ENCODE data around the gene ATP8A2. TPM values are rescaled to one million over a fixed set of nuclear protein-coding genes. Genes with fewer than 3 reads are reported as not detected.

The ATP8A2 gene
- total RNA-seq, 1 donor from 2014 or later = 0.16 TPM

DNA sequence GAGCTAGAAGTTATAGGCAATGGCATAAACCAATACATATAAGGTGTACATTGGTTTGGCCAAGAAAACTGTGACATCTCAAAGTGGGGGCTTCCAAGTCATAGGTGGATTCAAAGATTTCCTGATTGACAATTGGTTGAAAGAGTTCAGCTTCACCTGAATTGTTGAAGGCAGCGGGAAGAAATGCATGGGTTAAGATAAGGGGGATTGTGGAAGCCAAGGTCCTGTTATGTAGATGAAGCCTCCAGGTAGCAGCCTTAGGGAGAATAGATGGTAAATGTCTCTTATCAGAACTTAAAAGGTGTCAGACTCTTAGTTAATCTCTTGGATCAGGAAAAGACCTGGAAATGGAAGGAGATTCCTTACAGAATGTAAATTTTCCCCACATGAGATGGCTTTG, 26.0 kb downstream of the ATP8A2 start:
- no peak for DNase-seq (ENCODE audit: low spot score)
- intact Hi-C loops (cut with micrococcal nuclease) = no loop called here
- H3K9me3 Mint-ChIP-seq = no peaks in the 10 kb centered on the region
- no peak overlapping the region for H3K4me3 Mint-ChIP-seq (ENCODE audit: low read depth)
- H3K27me3 Mint-ChIP-seq (ENCODE audit: low read depth) = peaks cover 11% of the 10 kb centered on the region
- H3K27ac Mint-ChIP-seq = no peak overlapping the region
- no peaks in the 10 kb centered on the region for H3K4me1 Mint-ChIP-seq (ENCODE audit: low read depth)
- H3K36me3 Mint-ChIP-seq (ENCODE audit: low read depth) = no peaks in the 10 kb centered on the region

GRCh38 chr13:25400925-25401324, 29.2 kb downstream of the ATP8A2 start:
- no peaks in the 10 kb centered on the region for H3K36me3 Mint-ChIP-seq (ENCODE audit: low read depth)
- H3K4me1 Mint-ChIP-seq (ENCODE audit: low read depth) = no peaks in the 10 kb centered on the region
- no peak overlapping the region for H3K27ac Mint-ChIP-seq
- H3K27me3 Mint-ChIP-seq (ENCODE audit: low read depth) = peaks cover 4% of the 10 kb centered on the region
- DNase-seq (ENCODE audit: low spot score) = no peak
- intact Hi-C loops (cut with micrococcal nuclease) = no loop called here
- no peak overlapping the region for H3K4me3 Mint-ChIP-seq (ENCODE audit: low read depth)
- no peaks in the 10 kb centered on the region for H3K9me3 Mint-ChIP-seq

DNA sequence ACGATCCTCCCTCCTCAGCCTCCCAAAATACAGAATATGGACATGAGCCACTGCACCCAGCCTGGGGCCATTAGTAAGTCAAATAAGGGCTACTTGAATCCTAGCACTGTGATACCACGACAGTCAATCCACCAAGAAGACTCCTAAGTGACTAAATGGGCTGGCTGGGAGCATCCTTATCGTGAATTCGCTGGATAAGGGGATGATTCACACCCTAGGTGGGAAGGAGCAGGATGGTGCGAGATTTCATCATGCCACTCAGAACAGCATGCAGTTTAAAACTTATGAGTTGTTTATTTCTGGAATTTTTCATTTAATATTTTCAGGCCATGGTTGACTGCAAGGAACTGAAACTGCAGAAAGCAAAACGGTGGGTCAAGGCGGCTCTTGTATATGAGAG, 30.2 kb downstream of the ATP8A2 start:
- Mint-ChIP-seq H3K36me3 (ENCODE audit: low read depth) (no peaks in the 10 kb centered on the region), H3K4me1 (ENCODE audit: low read depth) (no peaks in the 10 kb centered on the region), H3K27ac (no peak overlapping the region), H3K4me3 (ENCODE audit: low read depth) (no peak overlapping the region), H3K27me3 (ENCODE audit: low read depth) (peaks cover 4% of the 10 kb centered on the region), H3K9me3 (no peaks in the 10 kb centered on the region)
- intact Hi-C loops (cut with micrococcal nuclease) = no loop called here
- no peak for DNase-seq (ENCODE audit: low spot score)

DNA sequence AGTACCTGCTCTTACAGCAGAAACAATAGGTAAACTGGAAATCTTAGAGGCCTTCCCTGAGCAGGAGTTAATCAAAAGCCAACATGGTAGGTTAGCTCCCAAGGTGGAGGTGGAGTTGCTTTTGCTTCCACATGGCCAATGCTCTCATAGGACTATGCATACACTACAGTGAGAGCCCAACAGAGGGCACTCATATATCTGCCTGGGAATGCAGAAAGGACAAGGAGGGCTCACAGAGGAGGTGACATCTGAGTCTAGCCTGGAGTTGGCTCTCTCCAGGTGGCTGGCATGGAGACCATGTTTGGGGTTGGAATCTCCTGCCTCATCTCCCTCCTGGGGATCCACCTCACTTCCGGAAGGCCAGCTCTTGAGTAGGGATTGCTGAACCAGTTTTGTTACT, 34.6 kb downstream of the ATP8A2 start:
- H3K9me3 Mint-ChIP-seq = no peaks in the 10 kb centered on the region
- intact Hi-C loops (cut with micrococcal nuclease) = no loop called here
- no peak for DNase-seq (ENCODE audit: low spot score)
- no peaks in the 10 kb centered on the region for H3K36me3 Mint-ChIP-seq (ENCODE audit: low read depth)
- no peak overlapping the region for H3K4me3 Mint-ChIP-seq (ENCODE audit: low read depth)
- no peak overlapping the region for H3K27ac Mint-ChIP-seq
- peaks cover 6% of the 10 kb centered on the region for H3K27me3 Mint-ChIP-seq (ENCODE audit: low read depth)
- no peaks in the 10 kb centered on the region for H3K4me1 Mint-ChIP-seq (ENCODE audit: low read depth)

- Mint-ChIP-seq H3K27ac (no peak overlapping the region), H3K27me3 (ENCODE audit: low read depth) (peaks cover 2% of the 10 kb centered on the region), H3K4me1 (ENCODE audit: low read depth) (no peaks in the 10 kb centered on the region), H3K4me3 (ENCODE audit: low read depth) (no peak overlapping the region), H3K9me3 (no peaks in the 10 kb centered on the region), H3K36me3 (ENCODE audit: low read depth) (no peaks in the 10 kb centered on the region)
- no peak for DNase-seq (ENCODE audit: low spot score)
- intact Hi-C loops (cut with micrococcal nuclease) = no loop called here
Measured at GRCh38 chr13:25409938-25410337, 38.2 kb downstream of the ATP8A2 start.

DNA sequence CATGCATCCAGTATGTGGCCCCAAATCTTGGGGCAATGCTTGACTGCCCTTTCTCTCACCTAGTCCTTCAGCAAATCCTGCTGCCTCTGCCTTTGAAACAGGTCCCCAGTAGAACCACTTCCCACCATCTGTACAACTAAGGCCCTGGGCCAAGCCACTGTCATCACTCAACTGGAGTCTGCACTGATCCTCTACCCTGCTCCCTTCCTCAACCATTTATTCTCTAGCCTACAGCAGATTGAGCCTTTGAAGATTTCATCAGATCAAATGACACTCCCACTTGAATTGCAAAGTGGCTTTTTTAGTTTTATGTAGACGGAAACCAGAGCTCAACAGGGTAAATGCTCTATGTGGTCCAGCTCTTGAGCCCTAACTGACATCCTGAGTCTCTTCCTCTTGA, 43.5 kb downstream of the ATP8A2 start:
- H3K4me3 Mint-ChIP-seq (ENCODE audit: low read depth) = no peak overlapping the region
- peaks cover 8% of the 10 kb centered on the region for H3K27me3 Mint-ChIP-seq (ENCODE audit: low read depth)
- H3K36me3 Mint-ChIP-seq (ENCODE audit: low read depth) = no peaks in the 10 kb centered on the region
- H3K27ac Mint-ChIP-seq = no peak overlapping the region
- no peak for DNase-seq (ENCODE audit: low spot score)
- no peaks in the 10 kb centered on the region for H3K4me1 Mint-ChIP-seq (ENCODE audit: low read depth)
- H3K9me3 Mint-ChIP-seq = no peaks in the 10 kb centered on the region
- intact Hi-C loops (cut with micrococcal nuclease) = no loop called here

- no peaks in the 10 kb centered on the region for H3K4me1 Mint-ChIP-seq (ENCODE audit: low read depth)
- DNase-seq (ENCODE audit: low spot score) = no peak
- H3K4me3 Mint-ChIP-seq (ENCODE audit: low read depth) = no peak overlapping the region
- H3K27ac Mint-ChIP-seq = no peak overlapping the region
- H3K9me3 Mint-ChIP-seq = no peaks in the 10 kb centered on the region
- no peaks in the 10 kb centered on the region for H3K36me3 Mint-ChIP-seq (ENCODE audit: low read depth)
- intact Hi-C loops (cut with micrococcal nuclease) = no loop called here
- peaks cover 8% of the 10 kb centered on the region for H3K27me3 Mint-ChIP-seq (ENCODE audit: low read depth)
Measured at GRCh38 chr13:25417535-25417934, 45.8 kb downstream of the ATP8A2 start.

DNA sequence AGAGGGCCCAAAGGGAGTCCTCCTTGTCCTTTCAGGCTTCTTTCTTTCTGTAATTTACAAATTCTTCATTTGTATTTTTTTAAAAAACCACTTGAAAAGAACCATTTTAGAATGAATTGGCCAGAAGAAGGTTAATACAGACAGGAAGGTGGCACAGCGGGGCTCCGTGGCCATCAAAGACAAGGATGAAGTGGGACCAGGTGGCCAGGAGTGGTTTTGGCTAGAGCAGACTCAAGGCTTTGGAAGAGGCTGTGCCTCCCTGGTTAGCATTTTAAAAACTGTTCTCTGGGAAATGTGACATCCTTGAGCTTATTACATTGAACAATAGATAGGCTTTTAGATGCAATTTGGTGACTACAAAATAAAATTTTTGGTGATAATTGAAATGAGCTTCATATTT, 48.4 kb downstream of the ATP8A2 start:
- no peak for DNase-seq (ENCODE audit: low spot score)
- peaks cover 10% of the 10 kb centered on the region for H3K27me3 Mint-ChIP-seq (ENCODE audit: low read depth)
- no peaks in the 10 kb centered on the region for H3K4me1 Mint-ChIP-seq (ENCODE audit: low read depth)
- no peaks in the 10 kb centered on the region for H3K9me3 Mint-ChIP-seq
- no peak overlapping the region for H3K4me3 Mint-ChIP-seq (ENCODE audit: low read depth)
- intact Hi-C loops (cut with micrococcal nuclease) = no loop called here
- no peak overlapping the region for H3K27ac Mint-ChIP-seq
- no peaks in the 10 kb centered on the region for H3K36me3 Mint-ChIP-seq (ENCODE audit: low read depth)

GRCh38 chr13:25421612-25422011, 49.8 kb downstream of the ATP8A2 start:
- H3K36me3 Mint-ChIP-seq (ENCODE audit: low read depth) = no peaks in the 10 kb centered on the region
- no peaks in the 10 kb centered on the region for H3K4me1 Mint-ChIP-seq (ENCODE audit: low read depth)
- DNase-seq (ENCODE audit: low spot score) = no peak
- intact Hi-C loops (cut with micrococcal nuclease) = no loop called here
- H3K4me3 Mint-ChIP-seq (ENCODE audit: low read depth) = no peak overlapping the region
- H3K27me3 Mint-ChIP-seq (ENCODE audit: low read depth) = peaks cover 10% of the 10 kb centered on the region
- no peak overlapping the region for H3K27ac Mint-ChIP-seq
- H3K9me3 Mint-ChIP-seq = no peaks in the 10 kb centered on the region

DNA sequence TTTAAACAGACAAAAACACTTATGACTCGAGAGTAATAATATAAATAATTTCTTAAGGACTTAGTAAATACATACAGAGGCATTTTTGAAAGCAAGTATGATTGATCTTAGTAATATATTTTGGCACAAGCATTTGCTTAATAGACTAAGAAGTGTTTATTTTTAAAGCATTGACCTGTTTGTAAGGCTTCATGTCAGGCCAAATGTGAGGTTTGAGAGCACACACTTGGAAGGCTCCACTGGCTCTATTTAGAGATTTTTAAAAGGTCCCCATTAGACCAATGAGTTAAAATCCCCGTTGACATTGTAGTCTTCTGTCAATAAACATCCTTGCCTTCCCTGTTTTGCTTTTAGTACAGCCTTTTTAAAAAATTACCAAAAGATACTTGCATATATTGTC, 50.4 kb downstream of the ATP8A2 start:
- Mint-ChIP-seq H3K4me3 (ENCODE audit: low read depth) (no peak overlapping the region), H3K36me3 (ENCODE audit: low read depth) (no peaks in the 10 kb centered on the region), H3K4me1 (ENCODE audit: low read depth) (no peaks in the 10 kb centered on the region), H3K9me3 (no peaks in the 10 kb centered on the region), H3K27me3 (ENCODE audit: low read depth) (peaks cover 10% of the 10 kb centered on the region), H3K27ac (no peak overlapping the region)
- intact Hi-C loops (cut with micrococcal nuclease) = no loop called here
- no peak for DNase-seq (ENCODE audit: low spot score)

DNA sequence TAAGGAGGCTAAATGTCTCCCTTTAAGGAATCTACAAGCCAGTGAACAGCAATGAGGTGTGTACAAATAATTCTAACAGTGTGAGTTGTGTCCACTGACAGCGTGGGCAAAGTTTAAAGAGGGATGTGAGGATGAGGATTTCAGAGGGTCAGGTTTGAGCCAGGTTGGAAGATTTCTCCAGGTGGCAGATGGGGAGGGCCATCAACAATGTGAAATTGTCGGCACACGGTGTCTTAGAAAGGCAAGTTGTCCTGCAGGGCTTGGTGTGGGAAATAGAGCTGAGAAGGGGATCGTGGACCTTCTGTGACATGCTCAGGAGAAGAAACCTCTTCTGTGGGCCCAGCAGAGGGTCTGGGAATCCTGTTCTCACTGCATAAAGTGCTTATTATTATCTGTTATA, 52.1 kb downstream of the ATP8A2 start:
- H3K27ac Mint-ChIP-seq = no peak overlapping the region
- no peak for DNase-seq (ENCODE audit: low spot score)
- peaks cover 5% of the 10 kb centered on the region for H3K27me3 Mint-ChIP-seq (ENCODE audit: low read depth)
- intact Hi-C loops (cut with micrococcal nuclease) = no loop called here
- no peaks in the 10 kb centered on the region for H3K9me3 Mint-ChIP-seq
- H3K4me3 Mint-ChIP-seq (ENCODE audit: low read depth) = no peak overlapping the region
- no peaks in the 10 kb centered on the region for H3K4me1 Mint-ChIP-seq (ENCODE audit: low read depth)
- H3K36me3 Mint-ChIP-seq (ENCODE audit: low read depth) = no peaks in the 10 kb centered on the region

- Mint-ChIP-seq H3K27me3 (ENCODE audit: low read depth) (no peaks in the 10 kb centered on the region), H3K36me3 (ENCODE audit: low read depth) (no peaks in the 10 kb centered on the region), H3K27ac (no peak overlapping the region), H3K4me3 (ENCODE audit: low read depth) (no peak overlapping the region), H3K4me1 (ENCODE audit: low read depth) (no peaks in the 10 kb centered on the region), H3K9me3 (no peaks in the 10 kb centered on the region)
- DNase-seq (ENCODE audit: low spot score) = no peak
- intact Hi-C loops (cut with micrococcal nuclease) = no loop called here
Measured at GRCh38 chr13:25429466-25429865, 57.7 kb downstream of the ATP8A2 start.

- no peak for DNase-seq (ENCODE audit: low spot score)
- H3K4me3 Mint-ChIP-seq (ENCODE audit: low read depth) = no peak overlapping the region
- H3K27ac Mint-ChIP-seq = no peak overlapping the region
- H3K27me3 Mint-ChIP-seq (ENCODE audit: low read depth) = peaks cover 1% of the 10 kb centered on the region
- intact Hi-C loops (cut with micrococcal nuclease) = no loop called here
- no peaks in the 10 kb centered on the region for H3K9me3 Mint-ChIP-seq
- H3K4me1 Mint-ChIP-seq (ENCODE audit: low read depth) = no peaks in the 10 kb centered on the region
- no peaks in the 10 kb centered on the region for H3K36me3 Mint-ChIP-seq (ENCODE audit: low read depth)
Measured at GRCh38 chr13:25432691-25433090, 60.9 kb downstream of the ATP8A2 start.

DNA sequence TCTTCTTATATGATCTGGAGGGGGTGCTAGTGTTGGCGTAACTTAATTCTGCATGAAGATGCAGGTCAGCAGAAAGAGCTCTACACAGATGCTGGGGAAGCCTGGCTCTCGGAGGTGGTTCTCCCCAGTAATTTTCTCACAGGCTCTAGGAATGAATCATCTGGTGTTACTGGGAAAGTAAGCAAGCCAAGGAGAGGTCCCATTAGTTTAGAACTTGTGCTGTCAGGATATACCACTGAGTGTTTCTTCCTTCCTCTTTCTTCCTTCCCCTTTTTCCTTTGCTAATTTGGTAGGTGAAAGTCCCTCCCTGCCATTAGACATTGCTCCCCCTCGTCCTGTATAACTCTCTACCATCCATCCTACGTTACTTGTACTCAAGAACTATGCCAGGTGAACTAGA, 68.3 kb downstream of the ATP8A2 start:
- no peak for DNase-seq (ENCODE audit: low spot score)
- Mint-ChIP-seq H3K36me3 (ENCODE audit: low read depth) (no peaks in the 10 kb centered on the region), H3K27ac (no peak overlapping the region), H3K27me3 (ENCODE audit: low read depth) (peaks cover 18% of the 10 kb centered on the region), H3K4me3 (ENCODE audit: low read depth) (no peak overlapping the region), H3K4me1 (ENCODE audit: low read depth) (no peaks in the 10 kb centered on the region), H3K9me3 (no peaks in the 10 kb centered on the region)
- intact Hi-C loops (cut with micrococcal nuclease) = no loop called here
